ENCODE data around the gene POLR3GL.

POLR3GL gene

DNA sequence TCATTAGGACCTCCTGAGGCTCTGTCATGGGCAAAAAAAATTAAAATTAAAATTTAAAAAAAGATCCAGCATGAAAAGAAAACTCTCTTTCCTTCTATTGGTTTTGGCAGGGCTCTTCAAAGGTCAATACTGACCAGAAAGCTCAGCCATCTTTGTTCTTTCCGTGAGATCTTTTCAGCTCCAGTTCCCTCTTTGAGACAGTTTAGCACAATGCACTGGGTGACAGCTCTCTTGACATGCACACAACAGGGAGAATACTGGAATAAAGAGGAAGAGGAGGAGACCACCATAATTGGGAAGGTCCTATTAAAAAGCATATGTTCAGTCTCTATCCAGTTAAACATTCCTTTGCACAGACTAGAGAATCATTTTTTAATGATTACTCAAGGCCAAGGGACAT lies 13.0 kb upstream of the POLR3GL start:
- DNase-seq = no peak

- no peak for DNase-seq
Measured at GRCh38 chr1:145952903-145953302, 11.6 kb upstream of the POLR3GL start.

DNA sequence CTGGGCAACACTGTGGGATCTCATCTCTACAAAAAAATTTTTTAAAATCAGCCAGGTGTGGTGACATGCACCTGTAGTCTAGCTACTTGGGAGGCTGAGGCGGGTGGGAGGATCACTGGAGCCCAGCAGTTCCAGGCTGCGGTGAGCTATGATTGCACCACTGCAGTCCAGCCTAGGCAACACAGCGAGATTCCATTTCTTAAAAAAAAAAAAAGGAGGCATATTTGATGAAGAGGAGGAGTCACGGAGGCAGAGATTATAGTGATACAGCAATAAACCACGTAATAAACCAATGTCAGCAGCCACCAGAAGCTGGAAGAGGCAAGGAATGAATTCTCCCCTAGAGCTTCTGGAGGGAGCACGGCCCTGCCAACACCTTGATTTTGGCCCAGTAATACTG lies 10.6 kb upstream of the POLR3GL start:
- no peak for DNase-seq

GRCh38 chr1:145955436-145955835 lies 9.1 kb upstream of the POLR3GL start:
- no peak for DNase-seq

DNA sequence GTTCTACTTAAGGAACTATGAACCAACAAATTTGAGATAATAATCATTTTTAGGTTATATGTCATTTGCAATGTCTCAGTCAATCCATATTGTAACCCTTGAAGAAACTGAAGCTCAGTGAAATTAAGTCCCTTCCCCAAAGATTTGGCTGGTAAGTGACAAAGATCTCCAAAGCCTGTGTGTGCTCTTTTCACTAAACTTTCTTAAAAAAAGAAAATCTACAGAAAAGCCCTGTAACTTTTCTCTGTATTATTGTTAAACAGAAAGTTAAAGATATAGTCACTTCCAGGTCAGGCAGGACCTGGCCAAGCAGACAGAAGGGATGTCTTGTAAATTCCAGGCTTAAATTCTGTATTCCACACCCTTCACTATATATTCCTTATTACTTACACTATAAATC lies 8.1 kb upstream of the POLR3GL start:
- no peak for DNase-seq

GRCh38 chr1:145956781-145957442 lies 7.6 kb upstream of the POLR3GL start:
- no peak for DNase-seq

- DNase-seq = peak; percentile 72 to 92 (median 82)
Measured at GRCh38 chr1:145957443-145958319, 6.8 kb upstream of the POLR3GL start, which contains the start of gene LIX1L. LIX1L (minus strand) TSS chr1:145958017; CDS start chr1:145957927, 90 bp downstream.

DNA sequence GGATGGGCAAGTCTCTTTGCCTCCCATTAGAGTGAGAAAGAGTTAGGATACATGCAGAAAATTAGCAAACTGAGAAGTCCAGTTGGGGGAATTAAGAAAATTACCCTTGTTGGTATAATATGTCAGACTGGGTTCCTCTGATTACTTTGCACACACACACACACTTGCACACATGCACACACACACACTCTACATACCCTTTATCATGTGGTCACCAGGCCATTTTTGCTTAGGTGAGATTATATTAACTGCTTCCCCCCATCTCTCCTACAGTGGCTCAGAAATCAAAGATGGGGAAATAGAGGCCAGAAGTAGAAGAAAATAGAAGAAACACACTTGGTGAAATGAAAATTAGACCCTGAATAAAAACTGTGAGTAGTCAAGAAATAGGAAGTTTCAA lies 5.8 kb upstream of the POLR3GL start:
- no peak for DNase-seq

GRCh38 chr1:145959333-145959732 lies 5.2 kb upstream of the POLR3GL start:
- DNase-seq = no peak

- no peak for DNase-seq
Measured at GRCh38 chr1:145959957-145960467, 4.5 kb upstream of the POLR3GL start.

DNA sequence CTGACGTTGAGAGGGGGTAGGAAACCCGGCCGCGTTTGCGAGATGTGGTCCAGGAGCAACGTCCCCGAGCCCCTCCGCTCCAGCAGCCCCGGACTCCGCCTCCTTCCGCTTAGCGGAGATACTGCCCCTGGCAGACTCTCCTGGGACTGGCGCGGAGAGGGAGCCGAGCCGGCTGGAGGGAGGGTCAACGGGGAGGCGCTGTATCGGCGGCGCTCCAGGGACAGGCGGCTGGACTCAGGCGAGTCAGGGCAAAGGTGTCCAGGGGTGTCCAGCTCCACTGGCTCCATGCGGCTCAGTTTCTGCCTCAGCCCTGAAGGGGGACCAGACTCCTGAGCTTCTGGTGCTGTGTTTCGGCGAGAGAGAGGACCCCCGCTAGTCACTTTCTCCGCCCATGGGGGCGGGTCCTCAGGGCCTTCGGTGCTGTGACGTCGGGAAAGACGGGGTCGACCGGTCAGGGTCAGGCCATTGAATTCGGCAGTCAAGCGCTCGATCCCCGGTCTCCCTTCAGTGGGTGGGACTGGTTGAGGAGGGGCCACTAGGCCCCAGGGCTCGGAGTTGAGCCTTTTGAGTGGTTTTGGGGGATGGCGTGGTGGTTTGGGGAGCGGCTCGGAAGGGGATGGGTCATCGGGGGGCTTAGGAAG lies 3.9 kb upstream of the POLR3GL start:
- peak in 2 of 4 experiments; percentile 18 to 44 for DNase-seq

DNA sequence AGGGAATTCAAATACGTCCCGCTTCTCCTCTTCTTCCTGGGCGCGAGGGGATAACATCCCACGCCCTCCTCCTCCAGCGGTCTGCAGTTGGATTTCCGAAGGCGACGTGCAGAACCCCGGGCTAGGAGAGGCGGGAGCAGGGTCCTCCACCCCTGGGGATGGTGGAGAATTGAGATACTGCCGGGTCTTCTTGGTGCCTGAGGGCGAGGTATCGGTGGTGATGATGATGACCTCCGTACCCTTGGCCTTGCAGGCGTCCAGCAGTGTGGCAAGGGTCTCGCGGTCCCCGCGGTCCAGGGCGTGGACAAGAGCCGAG lies 3.4 kb upstream of the POLR3GL start:
- DNase-seq = no peak

DNA sequence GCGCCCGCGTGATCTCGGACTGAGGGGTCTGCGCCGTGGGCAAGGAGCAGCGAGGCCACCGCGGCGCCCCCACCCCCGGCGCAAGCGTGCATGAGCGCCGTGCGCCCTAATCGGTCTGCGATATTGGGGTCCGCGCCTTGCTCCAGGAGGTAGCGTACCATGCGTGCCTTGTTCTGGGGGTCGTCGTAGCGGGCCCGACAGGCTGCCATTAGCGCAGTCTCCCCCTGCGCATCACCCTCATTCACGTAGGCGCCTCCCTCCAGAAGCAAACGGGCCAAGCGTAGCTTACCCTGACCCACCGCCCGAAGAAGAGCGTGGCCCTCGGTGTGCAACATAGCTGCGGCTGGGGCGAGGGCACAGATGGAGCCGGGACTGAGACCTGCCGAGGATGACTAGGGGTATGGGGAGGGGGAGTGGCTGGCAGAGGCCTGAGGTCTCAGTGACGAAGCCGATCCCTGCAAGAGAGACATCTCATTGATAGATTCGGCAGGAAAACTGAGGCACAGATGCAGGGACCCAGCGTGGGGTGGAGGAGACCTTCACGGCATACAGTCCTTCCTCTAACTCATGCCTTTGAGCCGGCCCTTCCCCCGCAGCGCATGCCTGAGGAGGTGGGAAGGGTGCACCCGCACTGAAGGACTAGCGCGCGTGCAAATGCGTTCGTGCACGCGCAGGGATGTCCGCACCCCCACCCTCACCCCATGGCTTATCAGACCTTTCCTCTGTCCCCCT lies 2.9 kb upstream of the POLR3GL start:
- DNase-seq = peak; percentile 13 to 29 (median 20)

GRCh38 chr1:145962157-145963102 lies 2.1 kb upstream of the POLR3GL start:
- DNase-seq = peak in 2 of 4 experiments; percentile 14 to 18

DNA sequence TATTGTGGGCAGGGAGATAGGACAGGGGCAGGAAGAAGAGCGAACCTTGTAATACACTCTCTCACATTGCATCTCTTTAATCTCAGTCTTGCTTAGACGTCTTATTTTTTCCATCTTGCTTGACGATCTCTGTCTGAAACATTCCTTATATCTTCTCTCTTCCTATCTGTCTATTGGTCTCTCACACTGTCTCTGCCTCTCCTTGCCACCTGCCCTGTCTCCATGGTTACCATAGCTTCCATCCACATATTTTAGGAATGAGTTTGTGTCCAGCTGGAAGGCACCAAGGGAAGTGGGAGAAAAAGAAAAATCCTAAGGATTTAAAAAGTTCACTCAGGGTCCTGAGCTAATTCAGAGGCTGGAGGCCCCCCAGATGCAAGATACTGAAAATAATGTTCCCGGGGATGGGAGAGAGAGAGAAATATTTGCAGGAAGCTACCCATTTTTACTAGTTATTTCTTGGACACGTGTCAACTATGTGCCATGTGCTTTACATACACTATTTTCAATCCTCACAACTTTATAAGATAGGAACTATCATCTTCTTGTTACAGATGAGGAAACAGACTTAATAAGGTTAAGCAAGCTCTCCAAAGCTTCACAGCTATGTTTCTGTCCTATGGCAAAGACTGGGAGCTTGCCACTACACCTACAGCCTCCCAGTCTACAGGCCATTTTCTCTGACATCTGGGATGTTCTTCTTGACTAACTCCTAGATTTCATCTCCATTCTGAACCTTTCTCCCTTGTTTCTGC lies 1.0 kb upstream of the POLR3GL start:
- no peak for DNase-seq

- no peak for DNase-seq
Measured at GRCh38 chr1:145965119-145965744, 742 bp downstream of the POLR3GL start.

DNA sequence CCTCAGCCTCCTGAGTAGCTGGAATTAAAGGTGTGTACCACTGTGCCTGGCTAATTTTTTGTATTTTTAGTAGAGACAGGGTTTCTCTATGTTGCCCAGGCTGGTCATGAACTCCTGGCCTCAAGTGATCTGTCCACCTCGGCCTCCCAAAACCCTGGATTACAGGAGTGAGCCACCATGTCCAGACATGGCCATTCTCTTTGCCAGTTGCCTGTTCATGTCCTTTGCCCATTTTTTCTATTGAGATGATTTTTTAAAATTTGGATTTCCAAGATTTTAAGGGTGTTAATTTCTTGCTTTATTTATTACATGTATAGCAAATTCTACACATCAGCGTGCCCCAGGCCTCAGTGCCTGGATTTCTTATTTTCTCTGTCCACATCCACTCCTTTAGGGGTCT lies 2.8 kb downstream of the POLR3GL start:
- no peak for DNase-seq

DNA sequence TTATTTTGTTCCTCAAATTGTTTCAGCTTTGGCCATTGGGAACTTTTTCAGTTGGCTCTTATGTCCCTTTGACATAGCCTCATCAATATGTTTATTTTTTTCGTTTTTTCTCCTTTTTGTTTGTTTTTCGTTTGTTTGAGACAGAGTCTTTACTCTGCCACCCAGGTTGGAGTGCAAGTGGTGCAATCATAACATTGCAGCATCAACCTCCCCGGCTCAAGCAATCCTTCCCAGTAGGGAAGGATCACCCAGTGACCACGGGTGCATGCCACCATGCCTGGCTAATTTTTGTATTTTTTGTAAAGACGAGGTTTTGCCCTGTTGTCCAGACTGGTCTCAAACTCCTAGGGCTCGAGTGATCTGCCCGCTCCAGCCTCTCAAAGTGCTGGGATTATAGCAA lies 8.1 kb downstream of the POLR3GL start:
- DNase-seq = no peak

DNA sequence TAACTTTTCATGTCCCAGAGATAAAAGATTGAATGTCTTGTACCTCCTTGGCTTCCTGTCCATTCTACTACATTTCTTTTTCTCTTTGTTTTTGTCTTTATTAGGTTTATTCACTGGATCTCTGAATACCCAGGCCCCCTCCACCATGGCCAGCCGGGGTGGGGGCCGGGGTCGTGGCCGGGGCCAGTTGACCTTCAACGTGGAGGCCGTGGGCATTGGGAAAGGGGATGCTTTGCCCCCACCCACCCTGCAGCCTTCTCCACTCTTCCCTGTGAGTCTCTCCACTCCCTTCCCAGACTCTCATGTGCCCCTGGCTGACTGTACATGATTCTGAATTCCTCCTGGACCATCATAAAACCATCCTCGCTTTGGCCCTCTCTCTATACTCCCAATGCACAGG lies 10.2 kb downstream of the POLR3GL start:
- no peak for DNase-seq

DNA sequence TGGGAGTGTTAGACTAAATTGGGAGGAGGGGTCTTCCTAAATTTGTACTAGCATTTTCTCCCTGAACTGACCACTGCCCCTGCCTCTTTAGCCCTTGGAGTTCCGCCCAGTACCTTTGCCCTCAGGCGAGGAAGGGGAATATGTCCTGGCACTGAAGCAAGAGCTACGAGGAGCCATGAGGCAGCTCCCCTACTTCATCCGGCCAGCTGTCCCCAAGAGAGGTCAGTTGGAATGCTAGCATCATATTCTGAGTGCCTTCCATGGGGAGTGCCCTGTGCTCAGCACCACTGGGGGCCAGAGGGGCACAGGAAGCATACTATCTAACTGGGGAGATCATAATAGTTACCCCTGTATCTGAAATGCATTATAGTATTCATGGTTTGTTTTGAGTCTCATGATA lies 10.7 kb downstream of the POLR3GL start:
- DNase-seq = no peak

GRCh38 chr1:145977016-145977415 lies 12.5 kb downstream of the POLR3GL start:
- no peak for DNase-seq

All from activated naive CD4-positive, alpha-beta T cell (primary cell).